SHP77 treated with DMSO at 0.1 percent for 48 hours (cell line): ENCODE measurements around the gene BTRC.
"Not testable (repeated sequence)": the region's sequence is repeated elsewhere in the genome, so short reads cannot be mapped to it uniquely, and the experiment has no call there.

Source experiments
- DNase-seq: peaks from one replicate; lab custom pipeline; 2025; lab: John Stamatoyannopoulos, UW

BTRC gene

DNA sequence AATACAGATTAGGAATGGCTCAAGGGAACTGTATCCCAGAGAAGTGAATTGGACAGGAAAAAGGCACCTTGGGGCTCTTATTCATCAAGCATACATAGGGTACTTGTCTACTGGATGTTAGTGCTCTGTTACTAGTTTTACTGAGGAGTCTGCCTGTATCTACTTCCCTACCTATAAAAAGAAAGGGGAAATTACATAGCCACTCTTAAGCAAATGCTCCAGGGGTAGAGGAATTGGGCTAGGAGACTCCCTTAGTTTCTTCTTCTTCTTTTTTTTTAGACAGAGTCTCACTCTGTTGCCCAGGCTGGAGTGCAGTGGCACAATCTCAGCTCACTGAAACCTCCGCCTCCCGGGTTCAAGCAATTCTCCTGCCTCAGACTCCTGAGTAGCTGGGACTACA lies 239.4 kb downstream of the BTRC start:
- DNase-seq = not testable (repeated sequence)

- no peak for DNase-seq
Observed at GRCh38 chr10:101595591-101596433, 241.8 kb downstream of the BTRC start.

- DNase-seq = no peak
Observed at GRCh38 chr10:101597091-101597900, 243.3 kb downstream of the BTRC start.

- peak; percentile 45 for DNase-seq
Observed at GRCh38 chr10:101601541-101601940, 247.6 kb downstream of the BTRC start.

DNA sequence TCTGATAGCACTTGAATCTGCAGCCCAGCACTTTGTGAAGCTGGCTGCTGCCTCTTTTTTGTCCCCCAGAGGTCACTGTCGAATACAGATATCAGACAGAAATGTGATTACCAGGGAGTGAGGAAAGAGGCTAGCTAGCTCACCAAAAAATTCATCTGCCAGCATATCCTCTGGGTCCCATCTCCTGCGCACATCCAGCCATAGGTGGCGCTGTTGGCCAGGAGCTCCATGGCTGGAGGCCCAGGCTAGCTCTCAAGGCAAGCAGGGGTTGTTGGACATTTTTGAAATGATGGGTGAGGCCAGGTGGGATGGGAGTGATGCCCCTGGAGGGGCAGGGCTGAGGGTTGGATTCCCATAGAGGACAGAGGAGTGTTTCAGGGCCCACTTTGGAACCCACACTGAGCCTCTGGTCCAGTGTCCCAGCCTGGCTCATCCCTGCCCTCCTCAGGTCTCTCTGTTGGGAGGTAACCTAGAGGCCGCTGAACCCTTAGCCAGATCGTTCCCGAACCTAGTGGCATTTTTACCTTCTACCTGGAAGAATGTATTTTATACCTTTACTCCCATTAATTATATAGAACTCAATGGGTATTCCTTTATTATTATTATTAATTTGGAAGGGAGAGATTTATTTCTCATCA lies 248.9 kb downstream of the BTRC start:
- peak; percentile 22 for DNase-seq
